NCI-H146 (cell line): ENCODE data around the gene PEX11A.

Experiments
- DNase-seq: peaks from one replicate; lab custom pipeline; 2025; lab: John Stamatoyannopoulos, UW

The PEX11A gene

GRCh38 chr15:89675606-89676005, 14.9 kb downstream of the PEX11A start:
- DNase-seq: no peak

GRCh38 chr15:89674526-89674925, 16.0 kb downstream of the PEX11A start:
- no peak for DNase-seq

GRCh38 chr15:89673165-89673512, 17.4 kb downstream of the PEX11A start:
- DNase-seq: peak; percentile 63

GRCh38 chr15:89672221-89673164, 18.1 kb downstream of the PEX11A start:
- DNase-seq: no peak

- DNase-seq: no peak
Measured at GRCh38 chr15:89671687-89672086, 18.9 kb downstream of the PEX11A start.

GRCh38 chr15:89670971-89671560, 19.5 kb downstream of the PEX11A start:
- DNase-seq: no peak

GRCh38 chr15:89669941-89670340, 20.6 kb downstream of the PEX11A start:
- DNase-seq: no peak

- DNase-seq: no peak
Measured at GRCh38 chr15:89669309-89669865, 21.2 kb downstream of the PEX11A start.

GRCh38 chr15:89668171-89668570, 22.4 kb downstream of the PEX11A start:
- no peak for DNase-seq

GRCh38 chr15:89667706-89667960, 22.9 kb downstream of the PEX11A start:
- no peak for DNase-seq

GRCh38 chr15:89666858-89667705, 23.5 kb downstream of the PEX11A start:
- DNase-seq: no peak

- no peak for DNase-seq
Measured at GRCh38 chr15:89666184-89666857, 24.2 kb downstream of the PEX11A start.

GRCh38 chr15:89665449-89666181, 24.9 kb downstream of the PEX11A start:
- DNase-seq: peak; percentile 65

- peak; percentile 77 for DNase-seq
Measured at GRCh38 chr15:89664441-89665350, 25.9 kb downstream of the PEX11A start.

GRCh38 chr15:89662893-89663626, 27.5 kb downstream of the PEX11A start:
- DNase-seq: no peak

GRCh38 chr15:89660556-89660955, 30.0 kb downstream of the PEX11A start:
- DNase-seq: no peak

- DNase-seq: no peak
Measured at GRCh38 chr15:89659295-89659694, 31.3 kb downstream of the PEX11A start.

- DNase-seq: no peak
Measured at GRCh38 chr15:89657686-89658200, 32.8 kb downstream of the PEX11A start.

- no peak for DNase-seq
Measured at GRCh38 chr15:89656116-89656815, 34.3 kb downstream of the PEX11A start.
